Anterior cingulate cortex (tissue), 58 donors: ENCODE results near the gene TOPBP1.
"Not testable (repeated sequence)": the region's sequence is repeated elsewhere in the genome, so short reads cannot be mapped to it uniquely, and the experiment has no call there.

Source experiments
- DNase-seq, 58 donors: peaks; one replicate each; lab custom pipeline; 2025; lab: John Stamatoyannopoulos, UW

TOPBP1 gene

DNA sequence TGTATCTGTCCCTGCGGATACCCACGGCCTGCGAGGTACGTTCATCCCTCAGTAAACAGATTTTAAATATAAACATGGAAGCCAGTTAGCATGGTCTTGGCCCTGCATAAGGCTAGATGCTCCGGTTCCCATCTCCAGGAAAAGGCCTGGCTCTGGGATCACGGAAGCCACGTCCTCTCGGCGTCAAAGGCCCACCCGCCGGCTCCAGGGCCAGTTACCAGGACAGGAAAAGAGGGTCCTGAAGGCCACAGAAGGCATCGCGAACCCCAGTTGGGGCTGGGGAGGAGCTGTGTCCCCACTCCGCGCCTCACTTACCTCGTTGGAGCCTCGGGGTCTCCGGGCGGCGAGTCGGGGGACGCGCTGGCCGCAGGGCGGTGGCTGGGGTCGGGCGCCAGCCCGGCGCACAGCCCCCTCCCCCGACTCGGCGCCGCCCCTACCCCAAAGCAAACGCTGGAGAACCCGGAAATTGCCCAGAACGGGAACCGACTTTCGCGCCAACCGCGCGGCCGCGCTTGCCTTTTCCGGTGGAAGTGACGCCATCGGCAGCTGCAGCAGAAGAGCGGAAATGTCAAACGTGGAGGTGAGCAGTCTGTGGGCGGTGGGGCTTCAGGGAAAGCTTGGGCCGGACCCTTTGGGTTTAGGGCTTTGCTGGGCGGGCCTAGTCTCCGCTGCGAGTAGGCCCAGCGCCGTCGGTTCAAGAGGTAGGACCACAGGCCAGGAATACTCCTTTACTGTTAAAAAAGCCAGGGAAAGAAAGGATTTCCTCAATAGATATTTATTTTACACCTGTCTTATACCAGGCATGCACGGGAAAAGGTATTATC lies at the start of gene TOPBP1:
TOPBP1 (minus strand) TSS at position 488 of the 824 bp plus-strand sequence. CDS start 814 bp downstream, outside the sequence.
- peak in 56 of 58 donors; percentile 5 to 89 (median 64) for DNase-seq

DNA sequence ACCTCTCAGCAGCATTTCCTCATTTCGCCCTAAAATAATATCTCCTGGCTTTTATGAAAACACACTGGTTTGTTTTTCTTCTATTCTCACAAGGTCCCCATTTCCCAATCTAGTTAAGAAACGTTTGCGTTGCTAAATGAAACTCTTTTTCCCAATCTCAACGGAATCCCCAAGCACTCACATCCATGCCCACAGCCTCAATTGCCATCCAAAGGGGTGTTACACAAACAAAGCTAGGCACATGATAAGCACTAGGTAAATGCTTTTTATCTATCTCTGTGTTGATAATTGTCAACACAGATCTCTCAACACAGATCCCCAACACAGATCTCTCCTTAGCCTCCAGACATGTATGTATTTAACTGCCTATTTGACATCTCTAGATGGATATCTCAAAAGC lies 49.3 kb upstream of the TOPBP1 start:
- DNase-seq: no peak

DNA sequence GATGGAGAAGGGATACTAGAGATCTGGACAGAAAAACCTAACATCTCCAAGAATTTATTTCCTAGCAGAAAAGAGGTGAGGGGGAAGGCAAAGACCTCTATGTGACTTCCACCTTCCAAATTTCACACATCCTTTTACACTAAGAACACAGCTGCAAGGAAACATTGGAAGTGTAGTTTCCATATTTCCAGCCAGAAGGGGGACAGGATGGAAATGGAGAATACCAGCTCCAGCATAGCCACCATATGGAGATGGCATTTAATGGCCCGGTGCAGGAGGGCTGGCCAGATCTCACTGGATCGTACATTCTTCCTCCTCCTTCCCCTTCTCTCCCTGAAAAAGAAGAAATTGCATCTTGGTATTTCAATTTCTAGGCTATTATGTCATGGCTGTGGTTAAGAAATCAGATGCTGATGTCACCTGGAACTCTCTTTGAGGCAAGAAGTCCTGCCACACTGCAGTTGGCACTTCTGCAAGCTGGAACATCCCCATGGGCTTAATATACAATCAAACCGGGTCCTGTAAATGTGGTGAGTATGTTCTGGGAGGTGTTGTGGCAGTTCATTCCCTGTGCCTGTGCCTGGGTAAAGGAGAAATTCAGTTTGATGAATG lies 47.5 kb upstream of the TOPBP1 start:
- no peak for DNase-seq

DNA sequence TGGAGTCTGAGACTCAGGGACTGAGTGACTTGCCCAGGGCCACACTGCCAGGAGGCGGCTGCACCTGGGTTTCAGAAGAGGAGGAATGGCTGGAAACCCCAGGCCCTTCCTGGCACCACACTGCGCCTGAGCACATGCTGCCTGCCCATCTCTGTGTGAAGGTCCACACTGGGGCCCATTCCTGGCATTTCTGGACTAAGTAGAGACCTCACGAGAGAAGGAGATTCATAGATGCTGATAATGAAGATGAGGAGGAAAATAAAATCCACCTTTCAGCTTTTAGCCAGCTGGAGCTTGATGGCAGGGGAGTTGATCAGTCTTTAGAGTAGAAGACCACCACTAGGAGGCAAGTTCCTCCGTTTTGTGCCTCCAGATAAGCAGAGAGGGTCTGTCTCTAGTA lies 44.3 kb upstream of the TOPBP1 start:
- no peak for DNase-seq

DNA sequence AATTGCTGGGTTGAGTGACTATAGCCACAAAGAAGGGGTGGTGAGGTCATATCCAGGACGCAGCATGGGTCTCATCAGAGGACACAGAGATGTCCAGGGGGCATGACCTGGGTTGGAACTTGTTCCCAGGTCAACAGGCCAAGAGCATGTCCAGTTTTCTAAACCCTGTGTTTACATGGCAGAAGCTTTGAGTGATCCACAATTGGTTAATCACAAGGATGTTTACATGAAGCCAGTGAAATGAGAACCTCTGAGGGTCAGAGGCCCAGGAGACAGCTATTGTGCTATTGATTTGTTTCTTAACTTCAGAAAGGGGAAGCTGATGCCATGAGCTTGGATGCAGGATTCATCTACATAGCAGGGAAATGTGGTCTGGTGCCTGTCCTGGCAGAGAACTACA lies 42.2 kb upstream of the TOPBP1 start:
- DNase-seq: no peak

DNA sequence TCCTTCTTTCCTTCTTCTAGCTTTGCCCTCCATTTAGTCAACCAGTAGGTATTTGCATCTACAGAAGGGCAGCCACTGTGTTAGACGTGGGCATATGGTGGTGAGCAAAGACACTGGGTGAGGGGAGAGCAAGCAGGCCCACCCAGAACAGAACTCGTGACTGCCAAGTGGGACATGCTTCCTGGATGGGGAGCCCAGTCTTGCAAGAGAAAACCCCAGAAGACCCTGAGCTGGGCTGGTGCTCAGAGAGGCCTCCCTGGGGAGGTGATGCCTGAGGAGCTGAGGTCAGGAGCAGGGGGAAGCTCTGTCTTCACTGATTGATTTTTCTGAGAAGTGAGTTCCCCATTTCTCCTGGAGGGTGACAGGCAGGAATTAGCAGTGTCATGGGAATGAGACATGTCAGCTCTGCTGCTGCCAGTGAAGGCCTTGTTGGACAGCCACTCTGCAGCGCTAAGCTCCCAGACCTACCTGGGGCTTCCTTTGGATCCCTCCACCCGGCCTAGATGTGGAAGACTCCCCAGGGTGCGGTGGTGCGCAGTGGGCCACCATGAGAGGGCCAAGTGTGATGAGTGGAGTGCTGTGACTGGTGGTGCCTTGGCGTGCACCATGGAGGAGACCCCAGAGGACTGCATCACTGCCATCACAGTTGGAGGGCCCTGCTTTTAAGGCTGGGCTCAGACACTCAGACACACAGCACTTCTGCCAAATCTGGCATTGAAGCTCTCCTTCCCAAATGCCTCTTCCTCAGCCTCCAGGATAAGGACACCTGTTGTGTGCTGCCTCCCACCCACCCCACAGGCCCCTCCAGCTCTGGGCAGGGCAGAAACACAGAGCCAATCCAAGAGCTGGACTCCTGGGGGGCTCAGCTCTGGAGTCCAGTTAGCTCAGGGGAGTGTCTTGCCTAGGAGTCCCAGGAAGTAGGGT lies 40.0 kb upstream of the TOPBP1 start:
- DNase-seq: no peak

DNA sequence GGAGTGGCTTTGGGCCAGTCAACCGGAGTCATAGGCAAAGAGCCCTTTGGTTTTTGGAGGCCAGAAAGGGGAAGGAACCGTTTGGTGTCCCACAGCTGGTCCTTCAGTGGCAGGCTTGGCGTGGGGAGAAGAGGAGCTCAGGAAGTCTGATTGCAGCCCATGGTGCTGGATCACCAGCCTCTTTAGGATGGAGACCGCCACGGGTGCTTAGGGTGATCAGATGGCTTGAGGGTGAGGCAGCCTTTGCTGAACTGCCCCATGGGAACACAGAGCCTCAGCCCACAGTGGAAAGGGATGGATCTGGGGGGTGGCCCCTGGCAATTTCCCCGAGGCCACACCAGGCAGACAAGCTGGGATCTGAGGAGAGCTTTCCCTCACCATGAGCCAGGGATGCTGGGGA lies 38.6 kb upstream of the TOPBP1 start:
- no peak for DNase-seq

DNA sequence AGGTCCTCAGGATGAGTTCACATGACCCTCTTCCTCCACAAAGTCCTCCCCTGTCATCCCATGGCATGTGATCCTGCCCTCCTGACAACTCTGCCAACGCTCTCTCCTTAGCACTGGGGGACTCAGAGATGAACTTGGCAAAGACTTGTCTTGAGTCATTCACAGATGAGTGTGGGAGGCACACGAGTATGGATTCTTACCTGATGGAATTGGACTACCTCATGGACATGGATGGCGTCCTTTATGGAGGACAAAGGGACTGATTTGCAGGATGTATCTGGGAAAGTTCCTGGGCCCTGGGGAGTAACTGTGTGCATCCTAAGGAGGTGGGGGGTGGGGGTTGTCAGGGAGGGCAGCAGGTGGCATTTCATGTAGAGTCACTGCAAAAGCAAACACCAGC lies 38.2 kb upstream of the TOPBP1 start:
- no peak for DNase-seq

DNA sequence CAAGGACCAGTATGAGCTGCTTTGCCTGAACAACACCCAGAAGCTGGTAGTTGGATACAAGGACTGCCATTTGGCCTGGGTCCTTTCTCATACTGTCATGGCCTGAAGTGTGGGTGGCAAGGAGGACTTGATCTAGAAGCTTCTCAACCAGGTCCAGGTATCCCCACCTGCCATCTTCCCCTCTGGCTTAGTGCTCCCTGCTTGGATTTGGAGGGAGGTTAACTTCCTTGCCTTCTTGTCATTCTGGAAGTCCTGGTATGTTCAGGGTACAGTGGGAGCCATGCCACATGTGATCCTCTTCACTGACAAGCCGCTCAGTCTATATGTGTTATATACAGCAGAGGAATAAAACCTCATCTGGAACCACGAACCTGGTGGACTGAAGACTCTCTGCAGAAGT lies 37.7 kb upstream of the TOPBP1 start:
- DNase-seq: no peak

DNA sequence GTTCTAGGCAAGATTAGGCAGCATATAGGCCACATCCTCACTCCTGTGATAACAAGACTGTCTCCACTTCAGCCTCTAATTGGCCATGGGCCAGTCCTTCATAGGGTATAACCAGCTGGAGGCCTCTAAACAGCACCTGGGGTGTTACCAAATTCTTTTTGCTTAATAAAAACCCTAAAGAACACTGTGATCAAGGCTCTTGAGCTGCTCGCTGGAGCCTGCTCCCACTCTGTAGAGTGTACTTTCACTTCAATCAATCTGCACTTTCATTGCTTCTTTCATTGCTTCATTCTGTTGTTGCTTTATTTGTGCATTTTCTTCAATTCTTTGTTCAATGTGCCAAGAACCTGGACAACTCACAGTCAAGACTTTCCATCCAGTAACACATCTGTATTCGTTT lies 36.2 kb upstream of the TOPBP1 start:
- no peak for DNase-seq

DNA sequence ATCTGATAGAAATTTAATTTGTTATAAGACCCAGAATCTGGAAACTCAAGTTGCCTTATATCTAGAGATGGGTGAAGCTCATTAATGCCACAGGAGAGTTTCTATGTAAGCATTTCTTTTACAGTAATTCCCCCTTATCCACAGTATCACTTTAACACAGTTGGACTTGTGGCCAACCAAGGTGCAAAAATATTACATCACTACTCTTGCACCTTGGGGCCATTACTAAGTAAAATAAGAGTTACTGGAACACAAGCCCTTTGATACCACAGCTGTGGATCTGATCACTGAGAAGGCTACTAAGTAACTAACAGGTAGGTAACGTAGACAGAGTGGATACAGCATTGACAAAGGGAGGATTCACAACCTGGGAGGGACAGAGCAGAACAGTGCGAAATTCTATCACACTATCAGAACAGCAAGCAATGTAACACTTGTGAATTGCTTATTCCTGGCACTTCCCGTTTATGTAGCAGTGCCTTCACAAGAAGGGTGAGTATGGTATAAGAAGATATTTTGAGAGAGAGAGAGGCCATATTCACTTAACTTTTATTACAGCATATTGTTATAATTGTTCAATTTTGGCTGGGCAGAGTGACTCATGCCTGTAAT lies 33.9 kb upstream of the TOPBP1 start:
- DNase-seq: no peak

DNA sequence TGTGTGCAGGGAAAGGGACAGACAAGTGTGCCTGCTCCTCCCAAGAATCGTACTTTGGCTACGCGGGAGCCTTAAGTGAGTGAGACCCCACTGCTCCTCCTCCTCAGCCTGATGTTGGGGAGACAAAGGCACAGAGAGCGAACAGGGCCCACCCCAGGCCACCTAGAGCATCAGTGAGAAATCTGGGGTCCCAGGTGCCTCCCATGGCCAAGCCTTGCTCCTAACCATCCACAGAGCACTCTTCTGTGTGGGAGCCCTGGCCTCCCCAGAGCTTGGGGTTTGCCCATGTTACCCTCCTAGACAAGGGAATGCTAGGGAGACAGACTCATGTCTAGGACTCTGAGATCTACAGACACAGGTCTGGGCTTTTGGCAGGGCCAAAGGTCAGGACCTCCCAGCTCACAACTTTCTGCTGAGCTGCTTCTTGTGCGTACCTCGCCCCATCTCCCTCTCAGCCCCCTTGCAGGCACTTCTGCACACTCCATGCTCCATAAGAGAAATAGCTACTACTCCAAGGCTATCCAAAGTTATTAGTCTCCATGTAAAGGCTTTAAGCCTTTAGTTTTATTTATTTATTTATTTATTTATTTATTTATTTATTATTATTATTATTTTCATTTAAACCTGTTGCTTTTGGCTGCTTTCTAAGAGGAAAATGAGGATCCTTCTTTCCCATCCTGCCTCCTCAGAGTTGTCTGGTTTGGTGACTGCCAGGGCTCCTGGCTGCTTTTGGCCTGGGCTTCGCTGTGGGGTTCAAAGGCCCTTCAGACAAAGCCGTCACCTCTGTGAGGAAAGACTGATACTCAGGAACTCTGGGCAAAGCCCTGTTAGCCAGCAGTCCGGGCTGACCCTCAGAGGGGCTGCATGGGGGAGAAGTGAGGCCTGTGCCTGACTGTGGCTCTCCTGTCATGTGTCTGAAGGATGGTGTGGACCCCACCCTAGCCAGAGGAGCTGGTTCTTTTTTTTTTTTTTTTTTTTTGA lies 32.8 kb upstream of the TOPBP1 start:
- DNase-seq: no peak

DNA sequence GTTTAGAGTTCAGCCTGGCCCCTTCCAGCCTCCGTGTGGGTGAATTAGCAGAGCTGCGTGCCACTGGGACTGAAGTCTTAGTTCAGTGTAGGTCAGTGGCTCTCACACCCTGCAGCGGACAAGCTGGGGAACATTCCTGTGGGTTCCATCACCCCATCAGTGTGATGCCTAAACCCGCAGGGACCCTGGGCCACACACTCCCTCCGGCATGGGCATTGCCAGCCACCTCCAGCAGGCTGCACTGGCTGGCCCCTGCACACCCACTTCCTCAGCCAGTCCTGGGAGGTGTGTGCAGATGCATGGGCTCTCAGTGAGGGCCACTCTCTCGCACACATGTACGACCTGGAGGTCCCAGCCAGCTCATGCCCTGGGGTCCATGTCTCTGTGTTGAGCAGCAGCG lies 32.1 kb upstream of the TOPBP1 start:
- DNase-seq: no peak

DNA sequence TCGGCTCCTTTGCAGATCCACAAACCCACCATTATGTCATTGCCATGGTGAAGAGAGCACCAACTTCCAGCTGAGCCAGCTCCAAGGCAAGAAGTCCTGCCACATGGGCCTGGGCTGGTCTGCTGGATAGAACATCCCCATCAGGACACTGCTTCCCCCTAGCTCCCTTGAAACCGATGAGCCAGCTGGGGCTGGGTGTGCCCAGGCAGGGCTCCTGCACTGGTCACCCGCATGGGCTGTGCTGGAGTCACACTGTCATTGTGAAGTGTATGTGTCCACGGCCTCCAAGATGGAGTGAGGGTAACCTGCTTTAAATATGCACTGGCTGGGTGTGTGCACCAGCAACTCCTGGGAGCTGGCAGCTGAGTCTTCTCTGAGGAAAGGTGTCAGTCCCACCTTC lies 31.0 kb upstream of the TOPBP1 start:
- no peak for DNase-seq

DNA sequence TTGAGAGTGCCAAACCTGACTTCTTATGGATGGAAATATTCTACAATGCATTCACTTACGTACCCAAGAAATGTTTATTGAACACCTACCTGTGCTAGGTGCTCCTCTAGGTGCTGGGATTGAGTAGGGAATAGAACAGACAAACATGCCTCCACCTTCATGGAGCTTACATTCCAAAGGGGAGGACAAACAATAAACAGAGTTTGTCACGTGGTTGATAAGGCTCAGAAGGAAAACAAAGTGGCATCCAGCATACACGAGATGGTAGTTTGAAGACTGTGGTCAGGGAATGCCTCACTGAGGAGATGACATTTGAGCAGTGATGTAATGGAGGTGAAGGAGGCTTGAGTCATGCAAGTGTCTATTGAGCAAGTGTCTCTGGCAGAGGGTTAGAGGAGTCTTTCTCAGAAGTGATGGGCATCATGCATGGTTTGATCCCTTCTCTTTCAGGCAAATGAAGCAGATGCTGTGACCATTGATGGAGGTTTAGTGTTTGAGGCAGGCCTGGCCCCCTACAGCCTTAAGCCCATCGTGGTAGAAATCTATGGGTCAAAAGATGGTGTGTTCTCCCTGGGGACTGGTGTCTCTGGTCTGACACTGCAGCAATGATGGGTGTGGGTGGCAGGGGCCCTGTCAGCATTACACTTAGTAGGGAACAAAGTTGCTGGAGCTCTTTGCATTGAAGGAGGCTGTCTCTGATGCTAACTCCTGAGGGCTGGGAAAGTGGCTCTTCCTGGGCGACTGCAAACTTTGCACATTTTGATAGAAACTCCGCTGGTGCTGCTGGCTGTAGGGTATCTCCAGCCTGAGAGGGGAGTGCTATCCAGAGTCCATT lies 29.7 kb upstream of the TOPBP1 start:
- DNase-seq: no peak

DNA sequence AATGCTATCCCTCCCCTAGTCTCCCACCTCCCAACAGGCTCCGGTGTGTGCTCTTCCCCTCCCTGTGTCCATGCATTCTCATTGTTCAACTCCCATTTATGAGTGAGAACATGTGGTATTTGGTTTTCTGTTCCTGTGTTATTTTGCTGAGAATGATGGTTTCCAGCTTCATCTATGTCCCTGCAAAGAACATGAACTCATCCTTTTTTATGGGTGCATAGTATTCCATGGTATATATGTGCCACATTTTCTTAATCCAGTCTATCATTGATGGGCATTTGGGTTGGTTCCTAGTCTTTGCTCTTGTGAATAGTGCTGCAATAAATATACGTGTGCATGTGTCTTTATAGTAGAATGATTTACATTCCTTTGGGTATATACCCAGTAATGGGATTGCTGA lies 16.3 kb upstream of the TOPBP1 start:
- not testable (repeated sequence) for DNase-seq

DNA sequence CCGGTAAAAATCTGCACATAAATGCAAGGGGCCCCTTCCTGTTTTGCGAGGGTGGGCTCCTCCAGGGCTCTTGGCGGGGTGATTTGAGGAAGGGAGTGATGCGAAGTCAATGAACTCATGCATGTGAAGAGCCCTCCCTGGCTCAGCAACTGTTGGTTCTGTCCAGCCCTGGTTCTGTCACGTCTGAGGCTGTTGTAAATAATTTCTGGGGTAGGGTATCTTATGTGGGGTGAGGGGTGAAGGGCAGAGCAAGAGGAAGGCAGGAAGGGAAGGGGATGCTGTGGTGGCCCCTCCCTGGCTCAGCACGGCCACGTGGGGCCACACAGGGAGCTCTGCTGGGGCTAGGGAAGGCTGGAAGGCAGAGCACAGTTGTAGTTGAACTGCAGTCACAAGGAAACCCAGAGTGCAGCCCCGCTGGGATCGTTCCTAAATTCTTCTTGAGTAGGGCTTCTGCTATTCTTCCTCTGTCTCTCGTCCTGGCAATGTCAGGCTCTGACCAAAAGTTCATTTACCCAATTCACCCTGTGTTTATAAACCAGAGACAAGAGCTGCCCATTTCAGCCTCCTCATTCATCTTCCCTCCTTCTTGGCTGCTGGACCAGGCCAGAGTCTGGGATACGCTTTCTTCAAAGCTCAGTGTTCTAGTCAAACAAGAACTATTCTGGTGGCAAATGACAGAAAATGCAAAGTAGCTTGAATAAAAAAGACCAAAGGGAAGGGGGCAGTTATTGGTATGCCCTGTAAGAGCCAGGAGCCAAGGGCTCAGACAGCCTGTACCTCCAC lies 14.8 kb upstream of the TOPBP1 start:
- DNase-seq: peak in 6 of 58 donors; percentile 2 to 18 (median 6)
